Fibroblast of skin of abdomen (primary cell): ENCODE results near the gene CNOT2. TPM values are rescaled to one million over a fixed set of nuclear protein-coding genes. Genes with fewer than 3 reads are reported as not detected.
A peak's percentile ranks its signal among the peaks of the same experiment; 100 is the strongest.

Source experiments
- DNase-seq: peaks from one replicate; pipeline ENCODE4 v3.0.0-alpha.2; 2013
- polyA plus RNA-seq, 2 experiments: library from polyadenylated mRNA; unstranded; fragments of 120-200 nt; gene quantifications; one replicate each; pipeline ENCODE4 v1.2.1, GENCODE V29; 2013; ENCODE audit not compliant: insufficient read length in 2 of 2

The CNOT2 gene
- 72.9 TPM for polyA plus RNA-seq (2013, experiment 1 of 2; ENCODE audit: insufficient read length)
- polyA plus RNA-seq (2013, experiment 2 of 2; ENCODE audit: insufficient read length): 74.2 TPM

GRCh38 chr12:70242695-70243509 lies at the start of gene CNOT2:
Gene CNOT2 (plus strand): TSS chr12:70243433. CDS start chr12:70278227, 34,794 bp downstream.
- DNase-seq: peak; percentile 89

GRCh38 chr12:70194076-70194475 lies 49.2 kb upstream of the CNOT2 start:
- no peak for DNase-seq

- peak; percentile 67 for DNase-seq
Observed at GRCh38 chr12:70196811-70197281, 46.4 kb upstream of the CNOT2 start.

- peak; percentile 83 for DNase-seq
Observed at GRCh38 chr12:70197345-70197744, 45.9 kb upstream of the CNOT2 start.

GRCh38 chr12:70213707-70214106 lies 29.5 kb upstream of the CNOT2 start:
- no peak for DNase-seq

- no peak for DNase-seq
Observed at GRCh38 chr12:70214972-70215617, 28.1 kb upstream of the CNOT2 start.

GRCh38 chr12:70217416-70217815 lies 25.8 kb upstream of the CNOT2 start:
- DNase-seq: no peak

GRCh38 chr12:70221626-70222025 lies 21.6 kb upstream of the CNOT2 start:
- DNase-seq: no peak

- no peak for DNase-seq
Observed at GRCh38 chr12:70227911-70228310, 15.3 kb upstream of the CNOT2 start.

GRCh38 chr12:70230934-70231606 lies 12.2 kb upstream of the CNOT2 start:
- no peak for DNase-seq

GRCh38 chr12:70236990-70237389 lies 6.2 kb upstream of the CNOT2 start:
- no peak for DNase-seq

- DNase-seq: no peak
Observed at GRCh38 chr12:70240673-70241072, 2.6 kb upstream of the CNOT2 start.

GRCh38 chr12:70241845-70242244 lies 1.4 kb upstream of the CNOT2 start:
- DNase-seq: no peak

GRCh38 chr12:70243510-70244371 lies 508 bp downstream of the CNOT2 start:
- peak; percentile 76 for DNase-seq

- DNase-seq: no peak
Observed at GRCh38 chr12:70244409-70244808, 1.2 kb downstream of the CNOT2 start.

GRCh38 chr12:70245458-70245857 lies 2.2 kb downstream of the CNOT2 start:
- no peak for DNase-seq

- peak; percentile 44 for DNase-seq
Observed at GRCh38 chr12:70246580-70246979, 3.3 kb downstream of the CNOT2 start.

- DNase-seq: no peak
Observed at GRCh38 chr12:70247653-70248199, 4.5 kb downstream of the CNOT2 start.

GRCh38 chr12:70248876-70249275 lies 5.6 kb downstream of the CNOT2 start:
- DNase-seq: no peak

GRCh38 chr12:70249903-70250302 lies 6.7 kb downstream of the CNOT2 start:
- no peak for DNase-seq

GRCh38 chr12:70251226-70251625 lies 8.0 kb downstream of the CNOT2 start:
- DNase-seq: no peak

GRCh38 chr12:70251661-70252060 lies 8.4 kb downstream of the CNOT2 start:
- DNase-seq: peak; percentile 37
